K562 (cell line): ENCODE measurements around the gene TEX28. TPM values are rescaled to one million over a fixed set of nuclear protein-coding genes. Genes with fewer than 3 reads are reported as not detected.

Source experiments
- COPS2 ChIP-seq: fragments of 450-650 bp; conservative IDR thresholded peaks from 2 replicates; pipeline ENCODE4 v1.6.1; 2016; ENCODE audit warnings: mild to moderate bottlenecking, moderate library complexity
- HCFC1 ChIP-seq: IDR thresholded peaks from 2 replicates; pipeline ENCODE4 v1.6.1; 2012; ENCODE audit warnings: low read depth, low read length, improper control_type of control experiment
- NCOA2 ChIP-seq, 2 experiments: fragments of 450-650 bp; IDR thresholded peaks; 2 replicates each; pipeline ENCODE4 v1.6.1; 2018; ENCODE audit warnings: mild to moderate bottlenecking in 2 of 2, moderate library complexity in 1 of 2; ENCODE audit not compliant: partially characterized antibody in 2 of 2
- REST ChIP-seq, 2 experiments: fragments of 450-650 bp; formaldehyde crosslinking in 1 of 2; IDR thresholded peaks; 2 replicates each; pipeline versions ENCODE4 v1.4.0 to v1.6.1; 2014 to 2020; ENCODE audit warnings: mild to moderate bottlenecking in 2 of 2, borderline replicate concordance in 1 of 2, low read depth in 1 of 2
- SETDB1 ChIP-seq: IDR thresholded peaks from one replicate; pipeline ENCODE4 v1.6.1; 2012; ENCODE audit warnings: low read length, control low read depth, inconsistent platforms
- ZBTB9 ChIP-seq: fragments of 450-650 bp; formaldehyde crosslinking; IDR thresholded peaks from 2 replicates; pipeline ENCODE4 v1.4.0; 2020; ENCODE audit warnings: mild to moderate bottlenecking, moderate library complexity
- polyA plus RNA-seq, 8 experiments: library from polyadenylated mRNA; depleted of rRNA in 4 of 8; stranded (reverse) in 5 of 8; unstranded in 3 of 8; fragments of >200 nt; fragmentation: Nextera tagmentation in 2 of 8; fragmentation: Illumina TruSeq in 1 of 8; extraction: Ambion mirVana in 2 of 8; extraction: Trizol in 1 of 8; gene quantifications; 2 replicates each; pipeline versions ENCODE4 v1.2.1 to v1.2.3, GENCODE V29; 2011 to 2014; ENCODE audit warnings: inconsistent platforms in 1 of 8, missing spikeins in 1 of 8
- total RNA-seq, 7 experiments: library from RNA; depleted of rRNA in 6 of 7; stranded (reverse); fragments of >200 nt in 6 of 7; fragmentation: Illumina TruSeq in 2 of 7; extraction: Trizol in 2 of 7; gene quantifications; 2 replicates each; pipeline versions ENCODE4 v1.2.1 to v1.2.3, GENCODE V29; 2011 to 2021; ENCODE audit warnings: low replicate concordance in 1 of 7

The TEX28 gene
- total and polyA plus RNA-seq, 9 of the 15 experiments (the other 6 are each of a cell fraction or from before 2014, with no cell fraction given): not detected

GRCh38 chrX:154334496-154334895 is 39.6 kb upstream of the TEX28 start (continued):
- TF ChIP-seq REST (IDR thresholded peaks at IDR 0.05; ENCODE audit: borderline replicate concordance) (no peak), REST (CRISPR knock-in tag; IDR thresholded peaks at IDR 0.05; ENCODE audit: low read depth) (no peak), HCFC1 (no peak), SETDB1 (no peak), COPS2 (no peak), NCOA2 (IDR thresholded peaks at IDR 0.05; ENCODE audit: partially characterized antibody in 2 of 2) (no peak), ZBTB9 (CRISPR knock-in tag) (no peak)
